ENCODE measurements around the gene MRPL36. TPM values are rescaled to one million over a fixed set of nuclear protein-coding genes. Genes with fewer than 3 reads are reported as not detected.
"Not testable (repeated sequence)": the region's sequence is repeated elsewhere in the genome, so short reads cannot be mapped to it uniquely, and the experiment has no call there.

Gene MRPL36
- total and polyA plus RNA-seq, 9 of the 15 experiments (the other 6 are each of a cell fraction or from before 2014, with no cell fraction given) = 78.3 to 557 (median 124) TPM

GRCh38 chr5:1799110-1799601 lies 481 bp downstream of the MRPL36 start (continued):
- TF ChIP-seq CHD1 (IDR thresholded peaks at IDR 0.05; ENCODE audit: low read length) (peak; percentile 48), HMGXB4 (CRISPR knock-in tag; IDR thresholded peaks at IDR 0.05) (no peak), CBX1 (IDR thresholded peaks at IDR 0.05; ENCODE audit: low read depth) (peak; percentile 3; the same call in 1 of the 2 replicates), ZNF639 (CRISPR knock-in tag; conservative IDR thresholded peaks at IDR 0.05 in 1 of 2, IDR thresholded peaks at IDR 0.05 in 1 of 2) (0 out of 4 replicates have a peak, but pooled peaks of 1 of the 2 experiments have one; percentile 82), ESRRA (IDR thresholded peaks at IDR 0.05; ENCODE audit: borderline replicate concordance, low read depth) (0 out of 2 replicates have a peak, but pooled peaks have one; percentile 11), EGR1 (conservative IDR thresholded peaks at IDR 0.05) (no peak), PHB (CRISPR knock-in tag; IDR thresholded peaks at IDR 0.05) (0 out of 2 replicates have a peak, but pooled peaks have one; percentile 63), E2F6 (IDR thresholded peaks at IDR 0.05; ENCODE audit: borderline replicate concordance in 1 of 2, extremely low read depth in 1 of 2, insufficient read depth in 1 of 2, insufficient read length in 1 of 2, low read depth in 1 of 2, low read length in 1 of 2, poor library complexity in 1 of 2, severe bottlenecking in 1 of 2) (peak in 1 of 2 experiments; percentile 12), RBBP5 (IDR thresholded peaks at IDR 0.05; ENCODE audit: borderline replicate concordance, insufficient read depth, low read length, poor library complexity, severe bottlenecking) (peak; percentile 55), ZNF324 (CRISPR knock-in tag; IDR thresholded peaks at IDR 0.05) (no peak), ZNF699 (CRISPR knock-in tag; IDR thresholded peaks at IDR 0.05; ENCODE audit: insufficient replicate concordance) (no peak)

GRCh38 chr5:1798589-1798988 lies 1.0 kb downstream of the MRPL36 start:
- ATAC-seq; H3K9me1 ChIP-seq (ENCODE audit: control insufficient read depth, insufficient read depth, low read length); DNase-seq (ENCODE audit: extremely low read depth in 1 of 4, low spot score in 3 of 4); in situ Hi-C loops (cut with MboI); H3K27me3 ChIP-seq (ENCODE audit: control insufficient read depth in 2 of 2, insufficient read depth in 2 of 2, low read length in 2 of 2); H4K20me1 ChIP-seq (replicated peaks; ENCODE audit: control insufficient read depth, insufficient read depth, low read length); FAIRE-seq; BruUV-seq (replicated peaks); H3K9me3 ChIP-seq (replicated peaks; ENCODE audit: control insufficient read depth, insufficient read depth, low read depth, low read length); H2AFZ ChIP-seq (ENCODE audit: low read depth, low read length); intact Hi-C loops (cut with micrococcal nuclease): not testable (repeated sequence)
- Histone ChIP-seq H3K27ac (ENCODE audit: extremely low read depth, low read depth, low read length) (peak overlapping the region; percentile 83), H3K79me2 (ENCODE audit: control insufficient read depth, insufficient read depth, low read length) (peaks cover 61% of the 10 kb centered on the region), H3K4me3 (peak overlapping the region; percentile 99), H3K4me2 (ENCODE audit: insufficient read depth, low read length) (peak overlapping the region; percentile 95), H3K4me1 (replicated peaks in 1 of 2; ENCODE audit: control insufficient read depth in 2 of 2, insufficient read depth in 2 of 2, low read length in 2 of 2) (peaks cover 5 to 55% of the 10 kb centered on the region in 2 experiments; a peak in 3 of 5 replicates), H3K9ac (ENCODE audit: insufficient read depth in 1 of 2, low read depth in 2 of 2, low read length in 2 of 2) (peak overlapping the region; percentile 98 to 99), H3K36me3 (ENCODE audit: control insufficient read depth, insufficient read depth, low read length) (peaks cover 47% of the 10 kb centered on the region)
- WGBS (ENCODE audit: insufficient coverage, low coverage, missing lambda C conversion rate) = 76% methylated on average over 15 of the region's 16 CpGs
- ChIA-PET POLR2A (interaction anchor here (0.6 to 2.2 kb wide), 2 partner anchors 10 to 100 kb away, joined by 3 to 7 read pairs; no protein-coding TSS in a partner anchor), CTCF (ENCODE audit: low intra/inter-chr PET ratio) (interaction anchor here (0.6 kb wide), 1 partner anchor 154 kb away, joined by 3 read pairs; no protein-coding TSS in a partner anchor)

All from K562 (cell line).